NOMO-1 treated with DMSO at 0.1 percent for 48 hours (cell line): ENCODE data around the gene IL16.

Source experiments
- DNase-seq: peaks from one replicate; lab custom pipeline; 2025; ENCODE audit not compliant: unreplicated experiment; lab: John Stamatoyannopoulos, UW

Gene IL16

GRCh38 chr15:81174125-81174791 is 22.4 kb upstream of the IL16 start:
- DNase-seq: no peak

GRCh38 chr15:81174792-81175327 is 21.8 kb upstream of the IL16 start:
- no peak for DNase-seq

DNA sequence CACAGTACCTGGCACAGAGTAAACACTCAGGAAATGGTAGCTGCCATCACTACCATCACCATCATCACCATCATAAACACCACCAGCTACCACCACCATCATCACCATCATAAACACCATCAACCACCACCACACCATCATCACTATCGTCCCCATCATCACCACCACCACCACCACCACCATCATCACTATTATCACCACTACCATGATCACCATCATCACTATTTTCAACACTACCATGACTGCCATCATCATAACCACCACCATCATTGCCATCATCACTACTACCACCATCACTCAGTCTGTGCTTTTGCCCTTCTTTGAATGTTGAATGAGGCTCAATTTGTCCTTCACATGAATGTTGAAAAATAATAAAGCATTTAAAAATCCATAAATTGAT is 21.2 kb upstream of the IL16 start:
- DNase-seq: no peak

DNA sequence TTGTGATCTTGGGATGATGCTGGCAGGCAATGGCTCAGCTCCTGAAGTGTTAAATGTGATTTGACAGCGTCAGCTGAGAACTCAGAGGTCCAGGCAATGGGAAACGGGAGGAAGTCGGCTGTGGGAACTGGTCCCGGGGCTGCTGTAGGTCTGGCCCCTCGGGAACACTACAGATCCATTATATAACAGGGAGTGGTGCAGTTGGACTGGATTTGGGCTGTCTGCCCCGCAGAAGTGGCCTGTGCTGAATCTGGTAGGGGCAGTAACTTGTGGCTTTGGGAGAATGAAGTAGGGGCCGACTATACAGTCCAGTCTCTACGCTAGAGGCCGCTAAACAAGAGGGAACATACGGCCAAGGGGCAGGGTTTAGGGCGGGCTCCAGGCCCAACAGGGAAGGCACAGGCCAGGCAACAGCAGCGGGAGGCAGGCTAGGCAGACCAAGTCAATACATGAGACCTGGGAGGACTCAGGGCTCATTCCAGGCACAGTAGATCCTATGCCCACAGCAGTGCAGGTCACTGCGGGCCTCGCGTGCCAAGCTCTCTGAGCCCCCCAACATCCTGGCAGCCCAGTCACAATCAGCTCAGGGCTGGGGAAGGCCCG is 20.3 kb upstream of the IL16 start:
- no peak for DNase-seq

- DNase-seq: no peak
These were observed 18.3 kb upstream of the IL16 start for GRCh38 chr15:81178365-81178764.

DNA sequence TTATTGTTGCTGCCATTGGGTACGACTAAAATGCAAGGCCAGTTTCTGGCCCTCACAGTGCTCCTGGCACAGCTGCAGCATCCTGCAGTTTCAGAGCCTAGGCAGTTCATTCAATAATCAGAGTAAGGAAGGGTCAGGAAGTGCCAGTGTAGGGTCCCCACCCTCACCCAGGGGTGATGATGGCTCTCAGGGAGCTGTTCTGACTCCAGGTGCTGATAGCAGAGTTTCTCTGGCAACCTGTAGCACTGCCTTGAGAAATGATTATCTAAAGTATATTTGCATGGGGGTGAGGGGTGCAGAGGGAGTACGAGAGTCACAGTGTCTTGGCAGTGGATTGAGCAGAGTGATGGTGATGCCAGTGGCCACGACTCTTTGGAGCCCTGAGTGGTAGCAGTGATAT is 15.5 kb upstream of the IL16 start:
- DNase-seq: no peak

GRCh38 chr15:81182031-81182755 is 14.5 kb upstream of the IL16 start:
- no peak for DNase-seq

GRCh38 chr15:81182756-81183438 is 13.8 kb upstream of the IL16 start:
- peak; percentile 42 for DNase-seq

- peak; percentile 45 for DNase-seq
These were observed 13.3 kb upstream of the IL16 start for GRCh38 chr15:81183439-81183775.

DNA sequence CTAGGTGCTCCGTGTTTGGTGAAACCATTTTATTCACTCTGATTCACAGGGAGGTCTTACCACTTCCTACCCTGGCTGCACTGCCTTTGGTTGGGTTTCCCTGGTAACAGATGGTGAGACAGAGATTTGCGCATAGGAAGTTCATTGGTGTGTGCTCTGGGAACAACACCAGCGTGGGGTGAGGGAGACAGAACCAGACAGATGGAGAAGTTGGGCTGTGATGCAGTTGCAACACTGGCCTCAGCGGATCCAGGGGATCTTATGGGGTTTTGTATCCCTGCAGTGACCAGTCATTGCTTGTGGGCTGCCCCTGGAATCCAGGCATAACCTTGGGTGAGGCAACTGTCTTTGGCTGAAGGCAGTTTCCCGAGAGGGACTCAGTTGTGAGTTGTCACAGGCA is 12.5 kb upstream of the IL16 start:
- DNase-seq: no peak

DNA sequence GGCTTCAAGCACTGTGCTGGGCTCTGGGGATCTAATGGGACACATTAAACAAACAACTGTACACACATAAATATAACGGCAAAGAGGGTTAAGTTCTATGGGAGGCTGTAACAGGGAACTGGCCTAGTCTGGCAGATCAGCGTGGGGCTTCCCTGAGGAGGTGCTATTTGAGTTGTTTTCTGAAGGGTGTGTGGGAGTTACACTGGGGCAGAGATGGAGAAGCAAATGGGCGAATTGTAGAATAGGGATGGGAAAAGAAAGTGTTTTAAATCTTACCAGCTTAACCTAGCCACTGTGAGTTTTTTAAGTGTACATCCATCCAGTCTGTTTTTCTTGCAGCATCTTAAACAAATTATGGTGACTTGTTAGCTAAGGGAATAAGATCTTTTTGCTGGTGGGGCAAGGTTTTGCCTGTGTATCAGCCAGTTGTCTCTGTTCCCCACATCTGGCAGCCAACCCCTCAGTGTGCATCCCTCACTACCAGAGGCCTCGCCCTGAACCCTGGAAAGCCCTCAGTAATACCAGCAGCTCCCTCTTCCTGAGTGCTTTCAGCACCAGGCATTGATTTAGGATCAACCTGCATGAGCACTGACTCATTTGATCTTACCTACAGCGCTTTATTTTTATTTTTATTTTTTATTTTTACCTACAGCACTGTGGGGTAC is 10.9 kb upstream of the IL16 start:
- DNase-seq: no peak

DNA sequence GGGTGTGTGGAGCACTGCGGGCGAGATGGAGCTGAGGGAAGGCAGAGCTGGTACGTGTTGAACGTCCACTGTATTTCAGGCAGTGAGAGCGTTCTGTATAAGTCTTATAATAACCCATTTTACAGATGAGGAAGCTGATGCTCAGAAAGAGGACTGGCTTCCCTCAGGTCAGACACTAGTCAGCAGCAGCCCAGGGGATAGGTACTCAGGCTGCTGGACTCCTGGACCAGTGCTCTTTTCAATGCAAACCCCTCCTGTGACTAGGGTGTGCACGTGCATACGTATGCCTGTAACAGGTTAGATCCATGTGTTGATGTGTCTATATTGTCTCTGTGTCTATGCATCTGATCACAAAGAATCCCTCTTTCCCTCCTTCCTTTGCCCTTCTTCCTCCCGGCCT is 8.3 kb upstream of the IL16 start:
- no peak for DNase-seq

- no peak for DNase-seq
These were observed 6.9 kb upstream of the IL16 start for GRCh38 chr15:81189583-81190283.

DNA sequence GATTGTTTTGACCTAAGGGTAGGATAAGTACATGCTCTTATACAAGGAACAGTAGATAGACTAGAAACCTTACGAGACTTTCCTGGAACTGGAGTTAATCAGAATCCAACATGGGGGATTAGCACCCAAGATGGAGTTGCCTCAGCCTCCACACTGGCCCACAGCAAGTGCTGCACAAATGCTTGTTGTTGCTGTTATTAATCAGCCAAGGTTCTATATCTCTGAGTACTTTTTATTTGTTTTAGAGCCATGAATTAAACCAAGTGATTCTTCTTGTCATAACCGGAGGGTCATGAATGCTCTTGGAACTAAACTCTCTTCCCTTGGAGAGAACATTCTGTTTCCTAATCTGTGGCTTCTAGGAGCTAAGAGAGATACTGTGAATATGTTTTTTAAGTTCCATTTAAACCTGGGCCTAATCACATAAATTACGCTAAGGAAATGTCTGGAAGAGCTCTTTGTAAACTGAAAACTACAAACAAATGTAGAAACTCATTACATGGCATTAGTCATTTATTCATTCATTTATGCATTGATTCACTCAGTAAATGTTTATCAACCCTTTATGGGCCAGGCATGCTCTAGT is 5.7 kb upstream of the IL16 start:
- DNase-seq: no peak

DNA sequence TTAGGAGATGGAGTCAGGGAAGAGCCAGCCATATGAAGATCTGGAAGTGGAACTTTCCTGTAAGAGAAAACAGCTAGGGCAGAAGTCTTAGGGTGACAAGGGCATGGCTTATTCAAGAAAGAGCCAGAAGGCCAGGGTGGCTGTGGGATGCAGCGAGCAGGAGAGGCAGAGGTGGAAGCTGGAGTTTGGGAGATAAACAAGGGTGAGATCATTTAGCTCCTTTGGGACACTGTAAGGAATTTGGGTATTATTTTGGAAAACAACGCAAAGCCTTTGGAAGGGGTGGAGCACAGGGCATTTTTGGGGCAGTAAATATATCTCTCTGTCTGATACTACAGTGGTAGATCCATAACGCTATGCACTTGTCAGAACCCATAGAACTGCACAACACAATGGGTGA is 5.0 kb upstream of the IL16 start:
- DNase-seq: no peak

- no peak for DNase-seq
These were observed 2.0 kb upstream of the IL16 start for GRCh38 chr15:81194723-81195122.

DNA sequence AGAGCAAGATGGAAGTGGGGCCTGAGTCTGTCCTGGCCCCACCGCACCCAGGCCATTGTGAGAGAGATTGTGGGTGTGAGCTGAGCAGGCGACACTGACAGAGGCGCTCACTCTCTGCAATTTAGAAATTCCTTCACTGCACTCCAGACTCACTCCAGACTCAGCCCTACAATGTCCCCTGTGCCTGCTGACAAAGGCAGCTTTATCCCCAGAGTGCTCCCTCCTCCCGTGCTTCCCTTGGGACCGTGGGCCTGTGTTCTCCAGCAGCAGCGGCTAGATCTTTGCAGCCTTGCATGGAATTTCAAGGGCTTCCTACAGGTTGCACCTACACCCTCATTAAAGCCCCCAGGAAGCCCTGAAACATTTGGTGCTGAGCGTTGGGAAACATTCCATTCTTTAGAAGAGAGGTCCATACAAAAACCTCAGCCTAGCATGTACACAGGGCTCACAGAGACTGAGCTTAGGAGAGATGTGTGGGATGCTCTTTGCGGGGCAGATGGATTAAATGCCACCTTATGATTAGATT is 1.3 kb upstream of the IL16 start:
- no peak for DNase-seq

DNA sequence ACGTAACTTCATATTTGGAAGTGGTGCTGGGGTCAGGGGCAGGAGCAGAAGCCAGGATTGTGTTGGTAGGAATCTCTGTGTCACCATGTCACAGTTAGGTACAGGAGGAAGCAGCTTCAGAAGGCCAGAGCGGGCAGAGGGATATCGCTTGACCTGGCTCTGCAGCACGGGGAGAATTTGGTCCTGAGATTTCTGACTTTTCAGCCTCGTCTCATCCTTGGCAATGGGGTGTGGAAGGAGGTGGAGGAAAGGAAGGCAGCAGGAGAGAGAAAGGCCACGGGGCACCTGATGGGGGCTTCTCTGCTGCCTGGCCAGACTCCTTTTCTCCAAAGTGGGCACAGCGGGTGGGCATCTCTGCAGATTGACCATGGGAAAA is 564 bp downstream of the IL16 start:
- DNase-seq: no peak

GRCh38 chr15:81197688-81198281 is 1.1 kb downstream of the IL16 start:
- no peak for DNase-seq
